Esophagus squamous epithelium (tissue), 5 donors: Measurements from ENCODE around the gene RNF130. TPM values are rescaled to one million over a fixed set of nuclear protein-coding genes. Genes with fewer than 3 reads are reported as not detected.

ENCODE experiments used
- DNase-seq: peaks from one replicate; lab custom pipeline; 2025; lab: John Stamatoyannopoulos, UW
- H3K27ac ChIP-seq, 4 donors: fragments of 200-600 bp; sonication (generic); one replicate each; pipeline ENCODE4 v1.5.1; 2016 to 2019; ENCODE audit warnings: mild to moderate bottlenecking in 1 of 4
- H3K27me3 ChIP-seq, 4 donors: fragments of 200-600 bp; sonication (generic); 1 replicate in 3 of 4; 2 replicates in 1 of 4; pipeline versions ENCODE4 v1.5.1 to v1.6.0; 2017 to 2021; ENCODE audit warnings: antibody characterized with exemption in 1 of 4
- H3K36me3 ChIP-seq, 3 donors: fragments of 200-600 bp; sonication (generic); one replicate each; pipeline ENCODE4 v1.5.1; 2016 to 2019
- H3K4me1 ChIP-seq, 3 donors: fragments of 200-600 bp; sonication (generic); one replicate each; pipeline ENCODE4 v1.5.1; 2017 to 2019
- H3K4me3 ChIP-seq, 4 donors: fragments of 200-600 bp; sonication (generic); 1 replicate in 3 of 4; 2 replicates in 1 of 4; pipeline ENCODE4 v1.5.1; 2016 to 2019; ENCODE audit warnings: mild to moderate bottlenecking in 2 of 4, moderate library complexity in 1 of 4
- H3K9me3 ChIP-seq, 3 donors: fragments of 200-600 bp; sonication (generic); one replicate each; pipeline ENCODE4 v1.5.1; 2016 to 2019
- CTCF ChIP-seq, 6 experiments: fragments of 450-650 bp in 4 of 6; fragments of 200-600 bp in 2 of 6; sonication (generic) in 2 of 6; IDR thresholded peaks; one replicate each; pipeline ENCODE4 v1.5.1; 2016 to 2019; ENCODE audit warnings: antibody characterized with exemption in 6 of 6, mild to moderate bottlenecking in 4 of 6, moderate library complexity in 4 of 6
- POLR2A ChIP-seq, 4 donors: fragments of 450-650 bp; IDR thresholded peaks; one replicate each; pipeline ENCODE4 v1.6.1; 2017; ENCODE audit warnings: antibody characterized with exemption in 4 of 4, mild to moderate bottlenecking in 4 of 4, moderate library complexity in 3 of 4
- WGBS, 2 donors: methylation state at CpG; one replicate each; pipeline ENCODE4 v1.1.5; 2018; 5-methylcytosine and 5-hydroxymethylcytosine counted together
- intact Hi-C: fragments of 100-400 bp; cut with DNase I; formaldehyde crosslinking; loops from one replicate; pipeline ENCODE4 v1.15.0; 2022
- total RNA-seq, 4 donors: library from RNA; depleted of rRNA; stranded (reverse); fragments of >200 nt; gene quantifications; one replicate each; pipeline ENCODE4 v1.1.0, GENCODE V29; 2016
- donor health status: DM: yes; HTN: yes; CAD: no.

The RNF130 gene
- total RNA-seq, 4 donors from 2014 or later = 9.1 to 54.6 (median 19.1) TPM

DNA sequence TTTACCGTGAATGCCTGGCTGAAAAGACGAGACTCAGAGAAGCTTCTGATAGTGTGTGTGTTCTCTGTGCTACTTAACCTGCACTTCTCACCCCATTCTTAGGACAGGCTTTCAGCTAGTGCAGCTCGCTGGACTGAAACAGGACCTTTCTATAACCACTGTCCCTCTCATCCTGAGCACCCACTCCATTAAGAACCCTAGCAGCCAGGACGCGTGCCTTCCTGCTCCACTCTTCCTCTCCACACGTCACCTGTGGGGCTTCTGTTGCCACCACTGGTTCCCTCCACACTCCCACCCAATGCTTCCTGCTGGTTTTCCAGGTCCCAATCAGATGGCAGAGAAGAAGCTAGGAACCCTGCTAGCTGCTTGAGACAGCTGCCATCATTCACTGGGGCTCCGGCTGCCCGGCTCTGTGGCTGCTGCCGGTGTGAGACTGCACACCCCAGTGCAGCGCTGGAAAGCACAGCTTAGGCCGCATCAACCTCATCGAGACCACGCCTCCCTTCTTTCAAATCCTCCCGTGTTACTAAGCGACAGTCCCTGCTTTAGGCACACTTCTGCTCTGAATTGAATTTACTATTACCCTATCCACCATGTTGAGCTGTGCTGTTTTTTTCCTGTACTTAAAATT is 44.0 kb downstream of the RNF130 start:
- no peak for DNase-seq

DNA sequence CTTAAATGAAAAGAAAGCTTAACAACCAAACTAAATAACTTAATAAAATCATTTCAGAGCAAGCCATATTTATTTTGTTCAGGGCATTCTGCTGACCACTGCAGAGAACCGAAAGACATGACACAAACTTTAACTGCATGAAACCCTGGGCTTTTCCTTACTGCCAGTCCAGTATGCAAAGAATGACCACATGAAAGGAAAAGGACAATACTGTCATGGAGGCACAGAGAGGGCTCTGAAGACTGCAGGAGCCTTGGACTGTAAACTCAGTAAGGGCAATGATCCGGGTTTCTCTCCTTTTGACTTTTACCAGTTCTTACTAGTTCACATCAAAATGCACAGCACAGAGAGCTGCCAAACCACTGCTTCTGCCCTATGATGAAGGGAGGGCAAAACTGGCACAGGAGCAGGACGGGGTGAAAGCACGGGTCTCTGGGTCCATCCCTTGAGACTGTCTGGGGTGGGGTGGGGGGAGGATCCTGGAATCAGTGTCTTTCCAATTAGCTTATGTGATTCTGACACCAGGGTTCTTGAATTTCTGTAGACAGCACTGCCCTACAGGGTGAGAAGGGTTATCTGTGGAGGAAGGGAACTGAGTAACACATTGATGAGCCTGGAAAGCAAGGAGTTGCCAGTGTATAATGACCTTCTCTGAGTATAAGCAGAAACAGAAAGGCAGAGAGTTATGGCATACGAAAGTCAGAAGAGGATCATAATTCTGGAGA is 44.7 kb downstream of the RNF130 start:
- H3K27me3 ChIP-seq = no peaks in the 10 kb centered on the region
- H3K4me1 ChIP-seq = no peaks in the 10 kb centered on the region
- H3K4me3 ChIP-seq = no peak overlapping the region
- peaks cover 0 to 5% (median 0%) of the 10 kb centered on the region in 3 donors for H3K36me3 ChIP-seq
- no peaks in the 10 kb centered on the region for H3K9me3 ChIP-seq
- WGBS, 2 donors = 69 to 79% methylated on average over 5 of the region's 5 CpGs
- intact Hi-C loops = no loop called here
- no peak for DNase-seq
- H3K27ac ChIP-seq = peak overlapping the region in 1 of 4 donors; percentile 34
- no peak for TF ChIP-seq POLR2A (IDR thresholded peaks at IDR 0.05)
- no peak for TF ChIP-seq CTCF (IDR thresholded peaks at IDR 0.05)

More for the DNA sequence above, 44.0 kb downstream of the RNF130 start:
- Histone ChIP-seq H3K27ac (no peak overlapping the region), H3K27me3 (no peaks in the 10 kb centered on the region), H3K4me1 (no peaks in the 10 kb centered on the region), H3K9me3 (no peaks in the 10 kb centered on the region), H3K36me3 (peaks cover 0 to 5% (median 0%) of the 10 kb centered on the region in 3 donors), H3K4me3 (no peak overlapping the region)
- TF ChIP-seq POLR2A (IDR thresholded peaks at IDR 0.05) = no peak
- no peak for TF ChIP-seq CTCF (IDR thresholded peaks at IDR 0.05)
- intact Hi-C loops = no loop called here
- 86 to 87% methylated on average over 15 of the region's 15 CpGs for WGBS, 2 donors

GRCh38 chr5:180026320-180026719 is 45.2 kb downstream of the RNF130 start:
- WGBS, 2 donors = 40 to 58% methylated on average over 4 of the region's 4 CpGs
- Histone ChIP-seq H3K4me3 (no peak overlapping the region), H3K4me1 (no peaks in the 10 kb centered on the region), H3K27ac (no peak overlapping the region), H3K27me3 (no peaks in the 10 kb centered on the region), H3K36me3 (peaks cover 0 to 5% (median 0%) of the 10 kb centered on the region in 3 donors), H3K9me3 (no peaks in the 10 kb centered on the region)
- no peak for TF ChIP-seq CTCF (IDR thresholded peaks at IDR 0.05)
- TF ChIP-seq POLR2A (IDR thresholded peaks at IDR 0.05) = no peak
- no peak for DNase-seq
- intact Hi-C loops = no loop called here

GRCh38 chr5:180021900-180022299 is 49.7 kb downstream of the RNF130 start:
- 89 to 97% methylated on average over 10 to 11 of the region's 12 CpGs for WGBS, 2 donors
- no peak for TF ChIP-seq CTCF (IDR thresholded peaks at IDR 0.05)
- TF ChIP-seq POLR2A (IDR thresholded peaks at IDR 0.05) = no peak
- Histone ChIP-seq H3K4me3 (no peak overlapping the region), H3K27ac (no peak overlapping the region), H3K4me1 (no peaks in the 10 kb centered on the region), H3K27me3 (no peaks in the 10 kb centered on the region), H3K9me3 (no peaks in the 10 kb centered on the region), H3K36me3 (peaks cover 0 to 5% (median 0%) of the 10 kb centered on the region in 3 donors)
- intact Hi-C loops = no loop called here
- DNase-seq = no peak

GRCh38 chr5:180020176-180020575 is 51.4 kb downstream of the RNF130 start:
- WGBS, 2 donors = 93 to 95% methylated on average over 10 to 14 of the region's 15 CpGs
- Histone ChIP-seq H3K4me3 (no peak overlapping the region), H3K27me3 (no peaks in the 10 kb centered on the region), H3K27ac (no peak overlapping the region), H3K36me3 (peaks cover 0 to 5% (median 0%) of the 10 kb centered on the region in 3 donors), H3K9me3 (no peaks in the 10 kb centered on the region), H3K4me1 (no peaks in the 10 kb centered on the region)
- intact Hi-C loops = no loop called here
- TF ChIP-seq POLR2A (IDR thresholded peaks at IDR 0.05) = no peak
- no peak for TF ChIP-seq CTCF (IDR thresholded peaks at IDR 0.05)
- DNase-seq = no peak
